ENCODE data around the gene ZER1.
"Not testable (repeated sequence)": the region's sequence is repeated elsewhere in the genome, so short reads cannot be mapped to it uniquely, and the experiment has no call there.

The ZER1 gene

DNA sequence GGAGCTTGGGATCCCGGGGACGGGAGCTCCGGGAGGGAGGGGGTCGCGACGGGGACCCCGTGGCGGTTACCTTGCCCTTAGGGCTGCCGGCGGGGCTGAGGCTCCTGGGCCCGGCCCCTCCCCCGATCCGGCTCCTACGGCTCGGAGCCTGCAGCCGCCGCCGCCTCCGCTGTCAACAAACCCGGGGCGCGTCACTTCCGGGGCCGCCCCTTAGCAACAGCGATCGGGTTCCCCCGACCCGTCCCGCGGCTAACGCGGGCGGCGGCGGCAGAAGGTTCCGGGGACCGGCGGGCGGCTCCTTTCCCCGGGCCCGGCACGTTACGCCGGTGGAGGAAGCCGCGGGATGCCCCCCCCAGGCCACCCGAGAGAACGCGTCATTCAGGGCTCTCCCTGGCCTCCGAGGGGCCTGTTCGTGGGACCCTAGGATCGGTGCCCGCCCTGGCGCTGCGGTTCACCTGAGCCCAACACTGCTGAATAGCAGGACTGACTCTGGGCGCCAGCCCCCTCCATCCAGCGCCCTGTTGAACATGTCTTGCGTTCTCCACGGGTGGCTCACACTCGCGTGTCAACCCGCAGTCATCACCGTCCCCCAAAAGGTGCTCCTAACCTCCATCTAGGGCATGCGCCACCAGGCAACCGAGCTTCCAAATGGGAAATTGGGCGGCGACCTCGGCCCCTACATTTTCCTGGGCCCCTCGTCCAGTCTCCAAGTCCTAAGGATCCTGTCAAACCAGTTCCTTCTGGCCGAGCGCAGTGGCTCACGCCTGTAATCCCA, at the start of gene ZER1:
TSS of gene ZER1 (minus strand) at position 183 of the 775 bp plus-strand sequence. CDS start 16,362 bp downstream, outside the sequence.
- peak; percentile 85 to 92 (median 91) for DNase-seq (ENCODE audit: low read depth in 2 of 3, low spot score in 1 of 3)

- DNase-seq (ENCODE audit: low read depth in 2 of 3, low spot score in 1 of 3): no peak
Observed at GRCh38 chr9:128820665-128821583, 49.2 kb upstream of the ZER1 start.

GRCh38 chr9:128819716-128820664, 48.3 kb upstream of the ZER1 start:
- DNase-seq (ENCODE audit: low read depth in 2 of 3, low spot score in 1 of 3): no peak

DNA sequence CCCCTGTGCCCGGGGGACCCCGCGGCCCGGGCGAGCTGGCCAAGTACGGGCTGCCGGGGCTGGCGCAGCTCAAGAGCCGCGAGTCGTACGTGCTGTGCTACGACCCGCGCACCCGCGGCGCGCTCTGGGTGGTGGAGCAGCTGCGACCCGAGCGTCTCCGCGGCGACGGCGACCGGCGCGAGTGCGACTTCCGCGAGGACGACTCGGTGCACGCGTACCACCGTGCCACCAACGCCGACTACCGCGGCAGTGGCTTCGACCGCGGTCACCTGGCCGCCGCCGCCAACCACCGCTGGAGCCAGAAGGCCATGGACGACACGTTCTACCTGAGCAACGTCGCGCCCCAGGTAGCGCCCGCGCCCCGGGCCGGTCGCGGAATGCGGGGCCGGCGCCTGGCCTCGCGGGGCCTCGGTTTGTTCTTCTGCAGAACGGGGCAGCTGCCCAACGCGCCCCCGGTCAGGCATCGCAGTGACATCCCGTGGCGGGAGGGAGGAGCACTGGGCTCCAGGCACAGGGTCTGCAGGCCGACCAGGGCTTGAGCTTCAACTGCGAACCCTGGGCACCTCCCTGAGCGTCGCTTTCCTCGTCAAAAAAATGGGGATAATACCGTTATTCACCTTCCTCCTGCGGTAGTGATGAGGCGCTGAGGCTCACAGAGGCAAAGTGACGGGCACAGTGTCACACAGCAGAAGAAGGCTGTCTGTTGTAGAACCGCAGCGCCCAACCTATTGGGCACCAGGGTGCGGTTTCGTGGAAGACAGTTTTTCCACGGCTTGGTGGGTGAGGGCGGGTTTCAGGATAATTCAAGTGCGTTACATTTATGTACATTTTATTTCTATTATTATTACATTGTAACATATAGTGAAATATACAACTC, 47.4 kb upstream of the ZER1 start:
- DNase-seq (ENCODE audit: low read depth in 2 of 3, low spot score in 1 of 3): peak in 2 of 3 donors; percentile 23 to 42

GRCh38 chr9:128818099-128818838, 46.5 kb upstream of the ZER1 start, which contains the start of gene ENDOG:
TSS of gene ENDOG (plus strand) at chr9:128818500. CDS start at chr9:128818685, 185 bp downstream.
- peak; percentile 96 to 97 (median 96) for DNase-seq (ENCODE audit: low read depth in 2 of 3, low spot score in 1 of 3)

- no peak for DNase-seq (ENCODE audit: low read depth in 2 of 3, low spot score in 1 of 3)
Observed at GRCh38 chr9:128810873-128811272, 39.1 kb upstream of the ZER1 start.

DNA sequence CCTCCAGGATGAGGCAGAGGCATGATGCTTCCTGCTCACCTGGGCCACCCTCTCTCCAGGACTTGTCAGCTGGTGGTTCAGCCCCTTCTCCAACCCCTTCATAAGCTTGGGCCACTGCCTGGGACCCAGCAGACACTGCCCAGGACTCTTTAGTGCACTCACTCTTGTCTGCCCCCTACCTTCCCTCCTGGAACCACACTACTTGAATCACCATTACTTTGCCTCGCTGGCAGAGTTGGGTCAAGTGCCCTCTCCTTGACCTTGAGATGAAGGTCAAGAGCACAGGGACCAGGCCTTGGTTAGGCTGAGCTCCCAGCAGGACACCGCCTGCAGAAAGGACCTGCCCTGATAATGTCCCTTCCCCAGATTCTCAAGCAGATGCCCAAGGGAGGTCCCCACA, 38.1 kb upstream of the ZER1 start:
- no peak for DNase-seq (ENCODE audit: low read depth in 2 of 3, low spot score in 1 of 3)

DNA sequence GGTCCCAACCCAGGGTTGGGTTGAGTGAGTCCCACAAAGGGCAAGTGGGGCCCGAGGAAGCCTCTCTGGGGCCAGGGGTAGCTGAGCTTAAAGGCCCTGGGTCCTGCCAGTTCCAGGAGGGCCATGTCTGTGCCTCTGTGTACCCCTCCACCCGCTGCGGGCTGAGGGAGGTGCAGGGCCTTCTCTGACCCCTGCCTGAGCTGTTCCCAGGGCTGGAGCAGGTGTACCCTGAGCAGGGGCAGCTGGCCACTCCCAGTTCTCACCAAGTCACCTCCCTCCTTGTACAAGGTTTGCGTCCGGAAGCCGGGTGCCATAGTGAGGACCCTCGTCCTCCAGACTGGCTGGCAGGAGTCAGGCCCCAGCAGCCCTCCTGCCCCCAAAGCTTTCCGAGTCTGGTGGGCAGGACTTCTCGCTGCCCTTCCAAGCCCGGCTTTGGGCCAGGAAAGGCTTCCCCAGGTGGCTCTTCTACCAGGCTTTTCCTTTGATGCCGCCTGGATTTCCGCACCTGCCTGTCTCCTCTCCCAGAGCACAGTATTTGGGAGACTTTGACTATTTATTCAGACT, 37.4 kb upstream of the ZER1 start:
- DNase-seq (ENCODE audit: low read depth in 2 of 3, low spot score in 1 of 3): no peak

DNA sequence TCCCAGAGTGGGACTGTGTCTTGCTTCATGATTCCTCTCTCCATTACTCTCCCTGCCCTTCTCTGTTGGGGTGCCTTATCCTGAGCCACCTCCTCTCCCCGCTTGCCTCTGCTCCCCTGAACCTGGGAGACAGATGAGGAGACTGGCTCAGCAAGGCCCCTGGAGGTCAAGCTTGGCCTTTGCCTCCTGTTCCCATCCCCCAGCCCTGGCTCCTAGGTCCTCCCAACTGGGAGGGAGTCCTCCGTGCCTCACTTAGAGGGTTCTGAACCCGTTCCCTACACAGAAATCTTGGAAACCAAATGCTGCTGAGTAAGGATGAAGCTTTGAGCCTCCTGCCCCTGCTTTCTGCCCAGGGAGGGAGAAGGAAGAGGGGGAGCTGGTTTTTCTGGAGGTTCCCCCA, 36.8 kb upstream of the ZER1 start:
- no peak for DNase-seq (ENCODE audit: low read depth in 2 of 3, low spot score in 1 of 3)

GRCh38 chr9:128807827-128808226, 36.1 kb upstream of the ZER1 start:
- no peak for DNase-seq (ENCODE audit: low read depth in 2 of 3, low spot score in 1 of 3)

- DNase-seq (ENCODE audit: low read depth in 2 of 3, low spot score in 1 of 3): no peak
Observed at GRCh38 chr9:128805661-128806060, 33.9 kb upstream of the ZER1 start.

- no peak for DNase-seq (ENCODE audit: low read depth in 2 of 3, low spot score in 1 of 3)
Observed at GRCh38 chr9:128802482-128802881, 30.8 kb upstream of the ZER1 start.

- DNase-seq (ENCODE audit: low read depth in 2 of 3, low spot score in 1 of 3): no peak
Observed at GRCh38 chr9:128800061-128800460, 28.3 kb upstream of the ZER1 start.

- DNase-seq (ENCODE audit: low read depth in 2 of 3, low spot score in 1 of 3): no peak
Observed at GRCh38 chr9:128798896-128799295, 27.2 kb upstream of the ZER1 start.

- not testable (repeated sequence) for DNase-seq (ENCODE audit: low read depth in 2 of 3, low spot score in 1 of 3)
Observed at GRCh38 chr9:128794961-128795360, 23.2 kb upstream of the ZER1 start.

DNA sequence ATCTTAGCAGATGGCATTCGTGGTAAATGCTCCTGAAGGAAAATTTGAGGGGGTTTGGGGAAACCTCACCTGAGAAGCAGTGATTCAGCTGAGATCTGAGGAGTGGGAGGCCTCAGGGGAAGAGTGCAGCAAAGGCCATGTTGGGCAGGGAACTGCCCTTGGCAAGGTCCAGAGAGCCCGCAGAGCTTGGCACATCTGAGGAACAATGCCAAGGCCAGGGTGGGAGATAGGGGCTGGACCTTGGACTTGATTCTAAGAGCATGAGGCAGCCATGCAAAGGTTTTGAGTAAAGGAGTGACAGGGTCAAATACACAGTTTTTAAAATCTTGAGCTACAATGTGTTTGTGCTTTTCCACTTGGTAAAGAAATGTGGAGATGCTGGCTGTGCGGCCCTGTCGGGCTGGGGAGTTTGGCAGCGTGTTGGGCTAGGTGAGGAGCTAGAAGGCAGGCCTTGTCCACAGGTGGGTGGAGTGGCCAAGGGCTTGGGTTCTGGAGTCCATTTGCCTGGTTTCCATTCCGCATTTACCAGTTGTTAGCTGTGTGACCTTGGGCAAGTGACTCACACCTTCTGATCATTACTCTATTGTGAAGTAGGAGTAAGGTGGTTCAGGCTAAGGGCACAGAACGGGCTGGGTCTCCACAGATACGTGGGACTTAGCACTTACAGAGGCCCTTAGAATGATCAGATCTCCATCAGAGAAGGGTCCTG, 21.4 kb upstream of the ZER1 start:
- DNase-seq (ENCODE audit: low read depth in 2 of 3, low spot score in 1 of 3): no peak

DNA sequence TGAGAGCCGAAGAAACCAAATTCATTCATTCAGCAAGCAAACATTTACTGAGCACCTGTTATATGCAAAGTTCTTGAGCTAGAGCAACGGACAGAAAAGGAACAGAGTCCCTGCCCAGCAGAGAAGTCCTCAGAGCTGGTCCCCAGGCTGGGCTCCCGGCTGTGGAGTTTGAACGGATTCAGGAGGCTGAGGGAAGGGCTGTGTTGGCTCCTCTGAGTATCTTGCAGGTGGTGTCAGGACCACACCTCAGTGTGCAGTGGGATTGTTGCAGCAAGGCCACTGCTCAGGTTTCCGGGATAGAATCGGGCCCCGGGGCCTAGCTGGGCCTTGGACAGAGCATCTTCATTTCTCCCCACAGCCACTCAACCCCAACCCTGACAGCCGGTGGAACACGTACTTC, 20.4 kb upstream of the ZER1 start:
- DNase-seq (ENCODE audit: low read depth in 2 of 3, low spot score in 1 of 3): no peak

DNA sequence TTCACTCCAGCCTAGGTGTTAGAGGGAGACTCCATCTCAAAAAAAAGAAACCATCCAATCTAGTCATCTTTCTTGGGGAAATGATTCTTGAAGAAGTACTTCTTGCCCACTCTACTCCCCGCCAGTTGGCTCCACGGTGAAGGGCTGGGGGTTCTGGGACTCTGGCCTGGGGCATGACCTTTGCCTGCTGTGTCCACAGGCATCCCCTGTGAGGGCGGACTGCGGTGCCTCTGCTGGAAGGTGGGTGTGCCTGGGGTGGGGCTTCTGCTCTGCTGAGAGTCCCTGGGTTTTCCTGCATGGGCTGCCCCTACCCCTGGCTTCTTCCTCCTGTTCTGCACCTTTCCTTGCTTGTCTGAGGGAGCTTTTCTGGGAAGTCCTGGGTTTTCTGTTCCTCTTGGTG, 18.8 kb upstream of the ZER1 start:
- no peak for DNase-seq (ENCODE audit: low read depth in 2 of 3, low spot score in 1 of 3)

Data from stimulated activated CD4-positive, alpha-beta T cell treated with anti-CD3 and anti-CD28 coated beads, Interleukin-12 subunit alpha, Interleukin-12 subunit beta, amount 100 ng/mL, for 48 hours (primary cell).